Measurements from ENCODE around the gene AUTS2. TPM values are rescaled to one million over a fixed set of nuclear protein-coding genes. Genes with fewer than 3 reads are reported as not detected.
A peak's percentile ranks its signal among the peaks of the same experiment; 100 is the strongest.

Gene AUTS2
- total RNA-seq, 1 donor from 2014 or later, result 71.3 TPM

DNA sequence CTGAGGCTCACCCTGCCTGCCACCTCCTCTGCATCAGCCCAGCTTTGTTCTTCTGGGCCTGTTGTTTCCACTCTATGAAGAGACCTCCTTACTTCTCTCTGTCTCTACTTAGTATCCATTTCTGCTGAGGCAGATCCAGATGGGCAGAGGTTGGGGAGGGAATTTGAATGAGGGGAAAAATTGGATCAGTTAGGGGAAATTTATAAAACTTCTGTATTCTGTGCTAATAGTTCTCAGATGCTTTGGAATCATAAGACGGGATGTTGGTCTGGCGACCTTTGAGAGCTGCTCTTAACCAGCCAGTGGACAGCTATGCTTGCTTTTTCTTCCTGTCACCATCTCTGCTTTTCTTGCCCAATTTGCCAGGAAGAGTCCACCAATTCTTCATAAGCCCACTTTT is 55.5 kb downstream of the AUTS2 start:
- DNase-seq (ENCODE audit: low spot score in 2 of 2), result no peak
- no peak for FAIRE-seq

- FAIRE-seq (no peak), DNase-seq (ENCODE audit: low spot score in 2 of 2) (no peak)
Measured at GRCh38 chr7:69654381-69654780, 56.1 kb downstream of the AUTS2 start.

GRCh38 chr7:69654849-69655707 is 56.8 kb downstream of the AUTS2 start:
- DNase-seq (ENCODE audit: low spot score in 2 of 2) (no peak), FAIRE-seq (no peak)

- no peak for DNase-seq (ENCODE audit: low spot score in 2 of 2)
- no peak for FAIRE-seq
Measured at GRCh38 chr7:69656077-69656476, 57.8 kb downstream of the AUTS2 start.

- FAIRE-seq (no peak), DNase-seq (ENCODE audit: low spot score in 2 of 2) (peak in 1 of 2 donors; percentile 16)
Measured at GRCh38 chr7:69656890-69657289, 58.6 kb downstream of the AUTS2 start.

GRCh38 chr7:69657331-69657730 is 59.1 kb downstream of the AUTS2 start:
- no peak for FAIRE-seq
- no peak for DNase-seq (ENCODE audit: low spot score in 2 of 2)

DNA sequence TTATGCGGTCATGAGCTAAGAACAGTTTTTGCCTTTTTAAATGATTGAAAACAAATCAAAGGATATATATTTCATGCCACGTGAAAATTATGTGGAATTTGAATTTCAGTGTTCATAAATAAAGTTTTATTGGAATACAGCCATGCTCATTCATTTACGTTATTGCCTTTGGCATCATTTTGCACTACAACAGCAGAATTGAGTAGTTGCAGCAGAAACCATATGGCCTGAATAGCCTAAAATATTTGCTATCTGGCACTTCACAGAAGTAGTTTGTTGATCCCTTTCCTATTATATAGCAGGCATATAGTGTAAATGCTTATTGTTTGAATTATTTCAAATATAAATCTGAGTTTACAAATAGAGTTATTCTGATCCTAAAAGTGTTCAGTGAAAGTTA is 59.7 kb downstream of the AUTS2 start:
- no peak for FAIRE-seq
- DNase-seq (ENCODE audit: low spot score in 2 of 2), result no peak

GRCh38 chr7:69659983-69660382 is 61.7 kb downstream of the AUTS2 start:
- FAIRE-seq, result no peak
- no peak for DNase-seq (ENCODE audit: low spot score in 2 of 2)

DNA sequence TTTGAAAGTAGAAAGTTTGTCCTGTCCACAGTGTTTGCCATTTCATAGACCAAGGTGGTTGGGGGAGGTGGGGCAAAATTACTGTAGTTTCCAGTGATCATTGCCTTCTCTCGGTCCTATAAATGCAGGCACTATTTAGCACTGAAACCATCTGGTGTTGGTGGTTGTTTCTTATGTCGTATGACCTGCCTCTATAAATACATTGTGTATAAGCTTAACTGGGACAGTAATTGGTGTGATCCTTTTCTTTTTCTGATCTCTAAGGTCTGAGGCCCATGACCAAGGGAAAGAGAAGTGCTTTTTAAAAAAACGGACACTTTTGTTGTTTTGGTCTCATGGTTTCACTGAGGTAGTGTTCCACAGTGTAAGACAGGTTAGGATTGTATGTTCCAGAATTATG is 63.1 kb downstream of the AUTS2 start:
- no peak for FAIRE-seq
- DNase-seq (ENCODE audit: low spot score in 2 of 2), result no peak

DNA sequence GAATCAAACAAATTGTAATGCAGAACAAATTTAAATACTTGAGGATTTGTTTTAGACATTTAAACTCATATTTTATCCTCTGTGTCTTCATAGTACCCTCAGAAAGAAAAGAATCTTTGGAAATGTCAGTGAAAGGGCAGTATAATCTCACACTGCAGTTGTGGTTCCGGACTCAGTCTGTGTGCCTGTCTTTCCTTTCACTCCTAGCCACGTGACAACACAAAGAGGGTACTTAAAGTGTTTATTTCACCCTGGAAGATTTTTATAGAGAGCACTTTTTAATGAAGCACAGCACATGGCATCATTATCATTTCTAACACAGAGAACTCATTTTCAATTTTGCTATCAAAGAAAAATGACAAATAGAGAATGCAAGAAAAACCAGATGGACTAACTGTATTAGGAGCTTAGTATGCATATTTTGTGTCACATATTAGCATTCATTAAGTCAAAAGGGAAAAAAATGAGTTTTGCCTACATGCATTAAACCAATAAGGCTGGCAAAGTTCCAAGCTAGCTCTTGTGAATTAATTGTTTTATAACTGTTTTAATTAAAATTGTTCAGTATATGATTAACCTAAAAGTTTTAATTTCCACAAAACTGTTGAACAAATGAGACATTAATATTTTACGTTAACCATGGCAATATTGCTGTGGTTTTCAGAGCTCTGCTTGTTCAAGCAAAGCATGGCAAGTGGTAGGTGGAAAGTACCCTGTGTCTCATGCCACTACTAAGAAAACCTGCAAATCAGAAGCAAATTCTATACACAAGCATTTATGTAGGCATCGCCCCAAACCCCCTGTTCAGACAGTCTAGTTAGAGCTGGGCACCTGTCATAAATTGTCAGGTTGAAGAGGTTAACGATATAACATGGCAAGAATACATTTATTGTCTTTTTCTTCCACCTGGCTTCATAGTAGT is 65.9 kb downstream of the AUTS2 start:
- DNase-seq (ENCODE audit: low spot score in 2 of 2) (no peak), FAIRE-seq (no peak)

- DNase-seq (ENCODE audit: low spot score in 2 of 2) (no peak), FAIRE-seq (no peak)
Measured at GRCh38 chr7:69665369-69665768, 67.1 kb downstream of the AUTS2 start.

- FAIRE-seq, result no peak
- no peak for DNase-seq (ENCODE audit: low spot score in 2 of 2)
Measured at GRCh38 chr7:69668339-69668870, 70.1 kb downstream of the AUTS2 start.

GRCh38 chr7:69670701-69671100 is 72.4 kb downstream of the AUTS2 start:
- DNase-seq (ENCODE audit: low spot score in 2 of 2) (no peak), FAIRE-seq (no peak)

DNA sequence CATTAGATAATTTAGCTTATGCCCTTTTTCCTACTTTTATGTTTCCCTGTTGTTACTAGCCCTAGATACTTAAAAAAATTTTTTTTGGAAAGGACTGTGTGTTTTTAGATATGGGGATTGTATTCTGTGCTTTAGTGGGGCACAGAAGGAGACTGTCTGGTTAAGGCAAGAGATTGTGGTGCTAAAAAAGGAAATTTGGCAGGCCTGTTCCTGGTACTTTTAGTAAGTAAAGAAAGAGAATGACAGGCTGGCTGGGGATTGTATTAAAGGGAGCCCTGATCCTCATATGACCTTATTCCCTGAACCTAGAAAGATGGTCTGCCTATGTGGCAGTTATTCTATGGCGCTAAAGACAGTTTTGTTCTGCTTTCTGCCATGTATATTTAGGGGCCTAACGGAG is 74.8 kb downstream of the AUTS2 start:
- no peak for DNase-seq (ENCODE audit: low spot score in 2 of 2)

GRCh38 chr7:69674701-69675182 is 76.5 kb downstream of the AUTS2 start:
- no peak for FAIRE-seq

More for the DNA sequence above, 74.8 kb downstream of the AUTS2 start:
- no peak for FAIRE-seq

GRCh38 chr7:69676247-69676646 is 78.0 kb downstream of the AUTS2 start:
- DNase-seq (ENCODE audit: low spot score in 2 of 2), result no peak
- FAIRE-seq, result no peak

More at GRCh38 chr7:69674701-69675182, 76.5 kb downstream of the AUTS2 start:
- no peak for DNase-seq (ENCODE audit: low spot score in 2 of 2)

- DNase-seq (ENCODE audit: low spot score in 2 of 2) (no peak), FAIRE-seq (no peak)
Measured at GRCh38 chr7:69677054-69677852, 79.0 kb downstream of the AUTS2 start.

DNA sequence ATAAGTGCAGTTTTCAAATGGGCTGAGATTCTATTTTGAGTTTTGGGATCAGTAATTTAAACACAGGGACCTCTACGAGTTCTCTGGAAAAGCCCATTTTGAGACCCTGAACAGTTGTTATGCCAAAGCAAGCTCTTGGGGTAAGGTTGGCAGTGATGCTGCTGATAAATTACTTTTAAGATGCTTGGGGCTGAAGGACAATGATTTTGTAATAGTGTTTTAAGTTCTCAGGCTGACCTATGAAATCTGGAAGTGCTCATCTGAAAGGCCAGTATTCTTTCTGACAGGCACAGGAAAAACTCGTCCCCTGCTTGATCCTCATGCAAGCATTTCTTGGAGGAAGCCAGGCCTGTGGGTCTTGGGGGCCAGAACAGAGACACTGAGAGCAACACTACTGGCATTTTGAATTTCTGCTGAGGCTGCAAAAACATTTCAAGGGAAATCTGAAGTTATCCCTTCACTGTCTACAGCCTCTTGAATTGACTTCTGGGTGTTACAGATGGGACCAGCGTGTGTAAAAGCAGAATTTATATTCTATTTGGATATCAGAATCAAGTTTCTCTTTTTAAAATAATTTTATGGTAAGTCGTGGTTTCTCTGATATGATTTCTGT is 79.7 kb downstream of the AUTS2 start:
- no peak for FAIRE-seq
- DNase-seq (ENCODE audit: low spot score in 2 of 2), result no peak

GRCh38 chr7:69678494-69679187 is 80.4 kb downstream of the AUTS2 start:
- DNase-seq (ENCODE audit: low spot score in 2 of 2), result no peak

More at GRCh38 chr7:69678494-69679187, 80.4 kb downstream of the AUTS2 start:
- FAIRE-seq, result no peak
